DMS 273 (cell line): ENCODE measurements around the gene SLC22A4.

ENCODE experiments used
- DNase-seq: peaks from one replicate; lab custom pipeline; 2025; ENCODE audit not compliant: unreplicated experiment; lab: John Stamatoyannopoulos, UW

The SLC22A4 gene

DNA sequence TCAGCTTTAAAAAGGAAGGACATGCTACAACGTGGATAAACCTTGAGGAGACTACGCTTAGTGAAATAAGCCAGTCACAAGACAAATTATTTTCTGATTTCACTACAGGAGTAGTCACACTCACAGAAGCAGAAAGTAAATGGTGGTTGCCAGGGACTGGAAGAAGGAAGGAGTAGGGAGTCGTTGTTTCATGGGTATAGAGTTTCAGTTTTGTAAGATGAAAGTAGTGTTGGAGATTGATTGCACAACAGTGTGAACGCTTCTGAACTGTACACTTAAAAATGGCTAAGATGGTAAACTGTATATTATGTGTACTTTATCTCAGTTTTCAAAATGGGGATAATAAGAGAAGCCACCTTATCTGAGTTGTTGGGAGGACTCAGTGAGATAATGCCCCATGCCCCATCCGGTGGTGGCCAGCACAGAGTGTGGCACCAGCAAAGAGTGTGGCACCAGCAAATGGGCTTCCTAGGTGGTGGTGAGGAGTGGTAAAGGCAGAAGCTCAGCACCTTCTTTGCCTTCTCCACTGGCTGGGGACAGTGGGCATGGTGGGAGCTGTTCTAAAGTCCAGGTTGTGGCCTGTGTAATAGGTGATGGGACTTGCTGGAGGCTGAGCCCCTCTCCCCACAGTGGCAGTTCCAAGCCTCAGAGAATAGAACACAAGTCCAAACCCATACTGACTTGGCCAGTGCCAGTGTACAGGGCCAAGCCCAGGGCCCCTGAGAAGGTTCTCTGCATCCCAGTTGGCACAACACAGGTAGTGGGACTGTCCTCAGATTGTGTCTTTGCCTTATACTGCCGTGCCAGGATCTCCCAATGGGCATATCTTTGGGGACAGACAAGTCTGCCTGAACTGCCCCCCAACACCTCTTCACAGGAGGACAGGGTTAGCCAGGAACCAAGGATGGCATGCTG, 4.4 kb downstream of the SLC22A4 start:
- DNase-seq: no peak

DNA sequence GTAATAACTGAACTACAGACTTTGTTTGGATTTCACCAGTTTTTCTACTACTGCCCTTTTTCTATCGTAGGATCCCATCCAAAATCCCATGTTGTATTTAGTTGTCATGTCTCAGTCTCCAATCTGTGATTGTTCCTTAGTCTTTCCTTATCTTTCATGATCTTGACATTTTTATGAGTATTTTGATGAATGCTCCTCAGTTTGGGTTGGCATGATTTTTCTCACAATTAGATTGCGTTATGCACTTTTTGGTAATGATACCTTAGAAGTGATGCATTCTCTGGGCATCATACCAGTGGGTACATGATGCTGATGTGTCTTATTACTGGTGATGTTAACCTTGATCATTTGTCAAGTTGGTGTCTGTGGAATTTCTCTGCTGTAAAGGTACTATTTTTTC, 5.7 kb downstream of the SLC22A4 start:
- DNase-seq: no peak

DNA sequence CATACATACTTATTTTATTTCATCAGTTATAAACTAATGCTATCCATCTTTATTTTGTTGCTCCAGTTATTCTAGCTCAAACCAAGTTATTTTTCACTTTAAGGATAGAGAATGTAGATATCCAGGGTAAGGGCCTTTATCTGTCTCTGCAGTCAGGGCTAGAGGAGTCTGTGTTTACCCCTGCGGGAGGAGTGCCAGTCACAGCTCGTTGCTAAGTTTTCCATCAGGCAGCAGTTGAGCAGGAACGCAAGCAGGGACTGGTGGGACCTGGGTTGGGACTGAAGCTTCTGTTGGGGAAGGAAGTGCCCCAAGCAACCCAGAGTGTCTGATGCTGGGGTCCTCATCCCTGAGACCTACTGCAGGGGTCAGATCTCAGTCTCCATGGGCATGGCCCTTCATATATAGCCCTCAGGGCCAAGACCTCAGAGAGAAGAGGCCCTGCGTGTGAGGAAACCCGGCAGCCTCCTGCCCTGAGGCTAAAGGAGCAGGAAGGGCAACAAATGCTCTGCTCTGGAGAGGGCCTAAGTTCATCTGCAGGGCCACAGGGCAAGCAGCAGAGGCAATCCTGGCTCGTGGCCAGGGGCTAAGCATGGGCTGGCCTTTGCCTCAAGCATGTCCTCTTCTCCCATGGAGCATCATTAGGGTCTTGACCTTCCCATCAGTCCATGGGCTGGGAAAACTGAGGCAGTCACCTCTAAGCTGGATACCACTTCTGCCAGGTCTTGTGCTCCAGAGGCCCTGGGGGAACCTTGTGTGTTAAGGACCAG, 6.6 kb downstream of the SLC22A4 start:
- DNase-seq: no peak

DNA sequence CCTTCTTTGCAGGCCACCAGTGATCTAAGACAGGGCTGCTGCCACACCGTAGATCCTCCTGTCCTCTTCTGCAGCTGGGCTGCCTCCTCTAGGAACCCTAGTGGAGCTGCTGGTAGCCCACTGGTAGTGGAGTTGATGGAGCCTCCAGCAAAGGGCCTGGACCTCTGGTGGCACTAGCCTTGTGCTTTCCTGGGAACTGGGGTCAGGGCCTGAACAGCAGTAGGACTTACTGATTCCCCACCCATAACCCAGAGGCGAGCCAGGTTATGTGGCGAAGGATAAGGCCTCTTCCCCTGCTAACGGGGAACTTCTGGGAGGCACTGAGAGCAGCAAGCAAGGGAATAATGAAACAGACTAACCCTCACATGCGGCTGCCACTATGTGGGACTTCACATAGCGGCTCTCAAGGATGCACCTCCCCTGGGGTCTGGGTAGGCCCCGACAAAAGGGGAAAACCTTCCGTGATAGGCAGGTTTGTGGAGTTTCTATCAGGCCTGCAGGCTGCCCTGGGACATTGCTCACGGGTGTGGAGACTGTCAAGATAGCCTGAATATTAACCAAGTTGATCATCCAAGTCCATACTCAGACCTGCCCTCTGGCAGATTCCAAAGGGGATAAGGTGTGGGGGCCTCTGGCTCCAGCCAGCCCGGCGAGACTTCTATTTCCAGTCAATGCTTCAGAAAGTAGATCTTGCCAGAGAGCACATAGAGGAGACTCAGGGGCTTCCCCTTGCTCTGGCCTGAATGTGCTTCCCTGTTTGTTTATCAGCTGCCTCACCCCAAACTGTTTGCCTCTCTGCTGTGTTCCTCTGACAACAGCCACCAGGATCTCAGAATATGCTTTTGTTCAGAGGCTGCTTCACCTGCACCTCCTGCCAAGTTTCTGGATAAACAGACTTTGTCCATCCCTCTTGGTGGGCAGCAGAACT, 7.4 kb downstream of the SLC22A4 start:
- DNase-seq: no peak

DNA sequence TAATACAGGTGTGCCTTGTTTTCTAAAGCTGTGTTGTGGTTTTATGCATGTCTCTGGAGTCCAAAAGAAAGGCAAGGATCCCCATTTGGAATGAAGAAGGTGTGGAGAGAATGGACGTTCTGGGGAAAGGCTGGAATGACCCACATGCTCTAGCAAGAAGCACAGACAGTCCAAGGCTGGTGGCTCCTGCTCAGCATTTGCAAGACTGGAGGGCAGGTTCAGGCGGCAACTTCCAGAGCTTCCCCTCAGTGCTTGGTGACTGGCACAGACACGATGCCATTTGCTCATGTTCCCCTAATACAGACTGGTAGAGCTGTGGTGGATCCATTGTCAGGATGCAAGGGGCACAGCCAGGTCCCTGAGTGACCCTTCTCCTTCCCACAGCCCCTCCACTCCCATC, 8.2 kb downstream of the SLC22A4 start:
- DNase-seq: no peak

DNA sequence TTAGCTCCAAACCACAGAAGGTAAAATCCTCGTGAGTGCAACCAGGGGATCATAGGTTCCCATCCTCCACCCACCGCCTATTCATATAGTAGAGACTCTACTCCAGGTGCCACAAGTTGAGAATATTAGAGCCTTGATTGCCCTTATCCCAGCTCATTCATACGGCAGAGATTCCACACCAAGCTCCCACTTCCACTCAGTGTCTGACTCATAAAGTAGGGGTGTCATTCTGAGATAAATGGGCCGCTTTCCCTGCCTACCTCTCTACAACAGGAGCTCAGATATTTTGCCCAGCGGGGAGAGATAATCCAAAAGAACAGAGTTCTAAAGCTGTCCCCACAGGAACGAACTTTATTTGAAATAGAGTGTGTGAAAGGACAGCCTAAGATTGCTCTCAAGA, 9.4 kb downstream of the SLC22A4 start:
- no peak for DNase-seq

DNA sequence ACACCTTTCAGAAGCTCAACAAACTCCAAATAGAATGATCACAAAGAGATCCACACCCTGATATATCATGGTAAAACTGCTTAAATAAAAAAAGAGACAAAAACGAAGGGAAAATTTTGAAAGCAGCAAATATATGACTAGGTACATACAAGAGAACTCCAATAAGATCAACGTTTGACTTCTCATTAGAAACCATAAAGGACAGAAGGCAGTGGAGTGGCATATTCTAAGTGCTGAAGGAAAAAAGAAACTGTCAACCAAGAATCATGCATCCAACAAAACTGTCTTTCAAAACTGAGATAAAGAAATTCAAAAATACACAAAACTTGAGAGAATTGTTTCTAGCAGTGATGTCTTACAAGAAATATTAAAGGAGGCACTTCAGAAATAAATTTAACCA, 11.2 kb downstream of the SLC22A4 start:
- no peak for DNase-seq

DNA sequence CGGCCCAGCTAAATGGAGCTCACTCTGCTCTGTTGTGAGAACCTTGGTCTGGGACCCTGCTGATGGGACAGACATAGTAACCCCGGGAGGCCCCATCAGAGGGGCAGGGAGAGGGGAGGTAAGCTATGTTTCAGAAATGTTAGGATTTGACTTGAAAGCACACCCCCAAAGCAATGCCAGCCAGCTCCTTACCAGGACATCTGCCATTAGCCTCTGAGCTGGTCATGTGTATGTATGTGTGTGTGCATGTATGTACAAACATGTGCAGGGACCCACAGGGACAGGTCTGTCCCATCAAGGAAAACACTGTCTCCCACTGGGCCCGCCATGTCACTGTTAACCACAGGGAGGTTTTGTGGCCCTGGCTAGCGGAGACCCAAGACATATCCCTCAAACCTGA, 14.5 kb downstream of the SLC22A4 start:
- DNase-seq: no peak

DNA sequence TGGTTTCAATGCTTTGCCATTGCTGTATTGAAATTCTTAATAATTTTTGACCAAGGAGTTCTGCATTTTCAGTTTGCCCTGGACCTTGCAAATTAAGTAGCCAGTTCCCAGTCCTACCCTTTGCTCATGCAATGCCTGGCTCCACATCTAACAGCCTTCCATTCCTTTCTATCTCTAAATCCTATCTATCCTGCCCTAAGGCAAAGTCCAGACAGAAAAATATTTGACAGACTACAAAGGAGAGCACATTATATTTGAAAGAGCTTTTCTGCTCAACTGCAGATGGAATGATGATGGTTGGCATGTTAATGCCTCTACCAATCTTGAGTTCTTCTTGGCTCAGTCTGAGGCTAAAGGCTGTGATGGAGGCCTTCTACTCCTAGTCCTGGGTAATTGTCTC, 15.5 kb downstream of the SLC22A4 start:
- no peak for DNase-seq

DNA sequence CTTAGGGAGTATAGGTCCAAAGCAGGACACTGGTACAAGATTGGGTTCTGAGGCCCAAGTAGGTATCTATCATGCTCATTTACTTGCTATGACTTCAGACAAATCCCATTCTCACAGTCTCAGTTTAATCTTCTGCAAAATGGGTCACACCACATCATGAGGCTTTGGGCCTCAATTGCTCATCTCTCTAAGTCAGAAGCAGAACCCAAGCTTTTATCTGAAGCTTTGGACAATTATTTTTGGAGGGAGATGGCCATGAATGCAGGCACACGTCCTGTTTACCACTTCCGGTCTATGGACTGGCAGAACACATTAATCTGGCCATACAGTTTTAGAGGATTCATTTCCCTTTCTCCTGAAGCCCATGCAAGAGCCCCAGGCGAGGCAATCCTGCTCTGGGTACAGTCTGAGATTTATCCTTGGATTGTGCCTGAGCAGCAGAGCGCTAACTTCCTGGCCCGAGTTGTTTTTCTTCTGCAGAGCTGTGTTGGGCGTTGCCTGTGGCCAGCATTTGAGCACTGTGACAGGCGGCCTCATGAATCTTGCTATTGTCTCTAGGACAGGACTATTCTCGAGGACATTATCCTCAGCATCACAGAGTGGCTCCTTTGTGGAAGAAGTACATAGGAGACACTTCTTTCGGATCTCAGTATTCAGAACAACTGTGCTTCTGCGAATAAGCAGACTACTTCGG, 16.1 kb downstream of the SLC22A4 start:
- DNase-seq: no peak

DNA sequence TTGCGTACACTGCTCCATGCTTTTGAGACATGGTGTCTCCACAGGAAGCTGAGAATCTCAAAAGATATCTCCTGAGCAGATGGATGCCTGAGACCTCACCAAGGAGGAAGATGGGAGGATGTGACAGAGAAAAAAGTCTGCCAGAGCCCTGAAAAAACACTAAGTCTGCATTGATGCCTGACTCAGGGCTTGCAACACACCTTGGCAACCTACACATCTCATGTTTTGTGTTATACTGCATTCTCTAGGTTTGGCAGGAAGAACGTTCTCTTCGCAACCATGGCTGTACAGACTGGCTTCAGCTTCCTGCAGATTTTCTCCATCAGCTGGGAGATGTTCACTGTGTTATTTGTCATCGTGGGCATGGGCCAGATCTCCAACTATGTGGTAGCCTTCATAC, 19.2 kb downstream of the SLC22A4 start:
- DNase-seq: no peak

DNA sequence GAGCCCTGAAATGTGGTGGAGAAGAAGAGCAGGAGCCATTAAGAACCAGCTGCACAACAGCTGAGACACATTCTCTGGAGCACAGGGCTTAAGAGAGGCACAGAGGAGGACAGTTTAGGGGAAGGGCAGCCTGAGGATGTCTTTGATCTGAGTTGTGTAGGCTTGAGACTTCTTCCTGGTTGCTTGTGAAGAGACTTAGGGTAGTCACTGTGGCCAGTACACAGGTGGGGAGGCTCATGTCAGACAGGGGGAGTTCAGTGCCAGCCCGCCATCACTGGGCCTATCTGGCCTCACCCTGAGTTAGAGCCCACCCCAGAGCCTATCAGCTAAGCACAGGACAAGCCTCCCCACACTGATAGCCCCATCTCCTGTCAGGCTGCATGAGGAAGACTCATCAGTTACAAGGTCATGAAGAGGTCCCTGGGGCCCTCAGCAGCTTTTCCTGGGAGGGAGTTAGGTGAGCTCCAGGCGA, 19.8 kb downstream of the SLC22A4 start:
- no peak for DNase-seq

DNA sequence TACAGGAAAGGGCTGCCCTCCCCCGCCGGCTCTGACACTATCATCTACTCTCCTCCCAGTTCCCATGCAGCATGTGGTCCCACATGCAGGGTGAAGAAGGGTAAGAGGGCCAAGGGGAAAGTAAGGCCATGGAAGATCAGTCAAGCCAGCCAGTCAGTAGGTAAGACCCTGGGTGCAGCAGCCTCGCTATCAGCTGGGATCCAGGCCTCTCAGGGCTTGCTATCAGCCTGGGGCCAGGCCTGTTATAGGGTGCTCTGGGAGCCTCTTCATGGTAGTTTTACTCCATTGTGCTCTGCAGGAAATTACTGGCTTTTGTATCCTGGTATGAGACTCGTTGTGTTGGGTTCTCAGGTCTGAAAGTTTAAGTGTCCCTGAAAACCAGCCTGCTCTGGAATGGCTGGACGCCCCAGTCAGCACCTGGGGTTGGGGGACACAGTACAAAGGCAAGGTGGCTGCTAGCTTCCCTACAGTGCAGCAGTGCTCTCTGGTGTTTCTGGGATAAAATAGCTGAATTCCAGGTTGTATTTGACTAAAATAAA, 21.4 kb downstream of the SLC22A4 start:
- DNase-seq: peak; percentile 21

DNA sequence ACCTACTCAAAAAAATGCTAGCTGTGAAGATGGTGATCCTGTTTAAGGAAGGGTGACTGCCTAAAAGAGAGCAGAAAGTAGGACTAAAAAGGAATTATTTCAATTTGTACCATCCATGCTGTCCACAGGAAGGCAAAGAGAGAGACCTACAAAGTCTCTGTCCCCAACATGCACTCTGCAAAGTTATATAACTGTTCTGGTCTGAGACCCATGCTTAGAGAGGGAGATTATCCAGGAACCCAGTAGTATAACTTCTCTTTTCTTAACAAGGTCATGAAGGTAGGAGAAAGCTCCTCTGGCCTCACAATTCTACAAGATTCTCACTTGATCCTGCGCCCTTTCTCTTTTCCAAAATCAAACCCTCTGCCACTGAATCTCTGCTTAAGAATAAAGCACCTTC, 25.8 kb downstream of the SLC22A4 start:
- no peak for DNase-seq

DNA sequence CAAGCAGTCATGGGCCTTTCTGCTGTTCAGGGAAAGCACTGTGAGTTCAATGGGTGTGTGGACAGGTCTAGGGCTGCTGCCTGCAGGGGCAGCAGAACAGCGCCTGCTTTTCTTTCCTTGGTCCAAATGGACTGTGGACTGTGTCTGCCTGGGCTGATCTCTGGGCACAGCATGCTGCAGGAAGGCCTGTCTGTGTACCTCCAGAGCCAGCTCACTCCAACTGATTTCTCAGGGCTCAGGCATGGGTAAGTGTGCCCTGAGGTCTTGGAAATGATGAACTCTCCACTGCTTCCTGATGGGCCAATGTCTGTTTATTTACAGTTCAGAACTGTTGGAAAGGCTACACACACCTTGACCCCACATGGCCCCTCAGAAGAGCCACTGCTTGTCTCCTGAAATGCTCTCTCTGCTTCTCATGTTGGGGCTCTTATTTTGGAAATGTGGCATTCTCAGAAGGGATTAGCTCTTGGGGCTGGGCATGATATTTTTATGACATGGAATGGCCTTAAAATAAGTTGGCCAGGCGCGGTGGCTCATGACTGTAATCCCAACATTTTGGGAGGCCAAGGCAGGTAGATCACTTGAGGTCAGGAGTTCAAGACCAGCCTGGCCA, 27.0 kb downstream of the SLC22A4 start:
- no peak for DNase-seq

DNA sequence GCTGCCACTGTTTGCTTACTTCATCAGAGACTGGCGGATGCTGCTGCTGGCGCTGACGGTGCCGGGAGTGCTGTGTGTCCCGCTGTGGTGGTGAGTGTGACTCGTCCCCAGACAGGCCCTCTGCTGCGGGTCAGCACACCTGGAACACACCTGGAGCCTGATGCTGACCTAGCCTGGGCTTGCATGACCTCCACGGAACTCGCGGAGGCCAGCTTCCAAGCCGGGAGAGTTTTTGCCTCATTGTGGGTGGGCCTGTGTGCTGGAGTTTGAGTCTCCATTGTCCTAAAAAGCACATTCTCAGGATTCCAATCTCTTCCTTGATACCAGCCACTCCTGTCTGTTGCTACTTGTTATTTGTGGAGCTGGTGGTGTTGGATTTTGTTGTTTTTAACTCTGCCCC, 28.1 kb downstream of the SLC22A4 start:
- DNase-seq: no peak

DNA sequence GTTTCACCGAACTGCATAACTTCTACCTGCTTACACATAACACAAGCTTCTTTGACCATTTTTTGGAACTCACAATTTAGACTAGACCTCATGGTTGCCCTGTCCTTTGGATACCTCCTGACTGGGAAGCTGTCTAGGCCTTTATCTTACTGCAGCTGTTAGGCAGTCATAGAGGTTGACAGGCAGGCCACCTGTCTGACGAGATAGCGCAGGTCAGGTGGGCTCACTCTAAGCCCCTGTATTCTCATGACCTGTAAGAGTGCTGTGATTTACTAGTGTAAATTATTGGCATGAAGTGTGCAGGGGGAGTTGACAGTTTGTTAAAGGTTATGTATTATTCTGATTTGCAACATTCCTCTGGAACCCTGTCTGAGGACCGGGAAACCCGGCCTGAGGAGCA, 29.0 kb downstream of the SLC22A4 start:
- no peak for DNase-seq

DNA sequence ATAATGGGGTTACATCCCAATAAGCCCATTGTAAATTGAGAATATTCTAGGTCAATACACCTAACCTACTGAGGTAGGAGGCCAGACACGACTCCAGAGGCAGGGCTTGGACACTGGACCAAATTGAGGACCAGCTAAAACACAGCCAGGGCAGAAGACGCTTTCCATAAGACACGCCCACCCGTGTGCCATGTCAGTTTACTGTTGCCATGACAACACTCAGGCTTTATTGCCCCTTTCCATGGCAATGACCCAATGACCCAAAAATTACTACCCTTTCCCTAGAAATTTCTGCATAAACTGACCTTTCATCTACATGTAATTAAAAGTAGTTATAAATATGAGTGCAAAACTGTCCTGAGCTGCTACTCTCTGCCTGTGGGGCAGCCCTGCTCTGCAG, 31.5 kb downstream of the SLC22A4 start:
- DNase-seq: no peak

DNA sequence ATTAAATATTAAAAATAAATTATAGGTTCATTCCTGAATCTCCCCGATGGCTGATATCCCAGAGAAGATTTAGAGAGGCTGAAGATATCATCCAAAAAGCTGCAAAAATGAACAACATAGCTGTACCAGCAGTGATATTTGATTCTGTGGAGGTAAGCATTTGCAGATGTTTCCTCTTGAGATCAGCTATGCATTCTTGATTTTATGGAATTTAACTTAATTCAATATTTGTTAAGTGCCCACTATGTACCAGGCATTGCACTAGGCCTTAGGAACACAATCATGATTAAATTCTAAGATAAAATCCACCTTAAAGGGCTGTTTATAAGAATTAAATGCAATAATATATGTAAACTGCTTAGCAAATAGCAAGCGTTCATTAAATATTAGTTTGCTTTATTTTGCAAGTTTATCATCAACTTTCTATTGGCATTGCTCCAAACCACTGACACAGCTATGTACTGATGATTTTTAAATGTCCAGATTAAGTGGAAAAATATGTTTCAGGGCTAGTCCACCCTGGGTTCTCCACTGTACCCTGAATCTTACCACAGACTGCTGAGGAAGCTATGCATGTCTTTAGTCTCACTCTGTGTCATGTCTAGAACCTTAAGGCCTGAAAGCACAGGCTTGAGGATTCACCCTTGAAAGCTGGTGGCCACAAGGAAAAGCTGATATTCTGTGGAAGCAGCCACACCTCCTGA, 33.2 kb downstream of the SLC22A4 start:
- DNase-seq: no peak
